Epidermal melanocyte (primary cell): ENCODE data around the gene ABCC1.
"Not testable (repeated sequence)": the region's sequence is repeated elsewhere in the genome, so short reads cannot be mapped to it uniquely, and the experiment has no call there.

Experiments
- DNase-seq: peaks from one replicate; pipeline ENCODE4 v3.0.0; 2011; ENCODE audit warnings: low spot score; ENCODE audit not compliant: insufficient read length

ABCC1 gene

DNA sequence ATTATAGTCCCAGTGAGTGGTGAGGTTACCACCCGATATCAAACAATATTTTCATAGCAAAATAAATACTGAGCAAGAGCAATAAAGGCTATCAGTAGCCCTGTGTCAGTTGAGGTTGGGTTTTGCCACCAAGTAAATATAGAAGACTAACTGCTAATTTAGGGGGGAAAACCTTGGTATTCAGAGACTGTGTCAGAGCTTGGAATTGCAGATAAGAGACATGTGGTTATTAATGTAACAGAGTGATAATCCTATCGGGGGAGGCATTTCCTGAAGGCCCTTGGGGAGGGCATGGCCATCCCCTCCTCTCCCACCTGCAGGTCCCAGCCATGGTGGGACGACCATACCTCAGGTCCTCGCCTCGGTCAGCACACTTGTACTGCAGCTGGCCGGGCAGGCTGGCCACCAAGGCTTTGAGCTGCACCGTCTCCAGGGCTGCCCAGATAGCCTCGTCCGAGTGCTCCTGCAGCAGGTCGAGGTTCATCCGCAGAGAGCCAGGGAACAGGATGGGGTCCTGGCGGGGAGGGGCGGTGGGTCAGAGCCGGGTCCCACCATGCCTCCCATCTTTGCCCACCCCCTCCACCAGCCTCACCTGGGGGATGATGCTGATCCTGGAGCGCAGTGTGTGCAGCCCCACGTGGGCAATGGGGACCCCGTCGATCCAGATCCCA lies 205.0 kb downstream of the ABCC1 start:
- DNase-seq = no peak

- no peak for DNase-seq
Observed at GRCh38 chr16:16155234-16155633, 205.8 kb downstream of the ABCC1 start.

DNA sequence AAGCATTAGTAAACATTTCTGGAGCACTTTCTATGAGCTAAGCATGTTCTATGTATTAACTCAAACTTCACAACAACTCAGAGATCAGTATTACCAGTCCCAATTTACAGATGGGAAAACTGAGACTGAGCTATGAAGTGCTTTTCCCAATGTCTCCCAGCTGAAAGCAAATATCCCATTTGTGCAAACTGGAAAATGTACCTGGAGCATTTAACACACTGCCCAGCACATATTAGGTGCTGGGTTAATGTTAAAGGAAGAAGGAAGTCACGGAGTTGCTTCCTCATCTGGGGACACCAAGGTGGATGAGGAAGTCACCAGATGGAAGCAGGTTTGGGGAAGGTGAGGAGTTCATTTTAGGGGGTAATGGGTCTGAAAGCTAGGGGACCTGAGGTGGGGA lies 207.8 kb downstream of the ABCC1 start:
- no peak for DNase-seq

DNA sequence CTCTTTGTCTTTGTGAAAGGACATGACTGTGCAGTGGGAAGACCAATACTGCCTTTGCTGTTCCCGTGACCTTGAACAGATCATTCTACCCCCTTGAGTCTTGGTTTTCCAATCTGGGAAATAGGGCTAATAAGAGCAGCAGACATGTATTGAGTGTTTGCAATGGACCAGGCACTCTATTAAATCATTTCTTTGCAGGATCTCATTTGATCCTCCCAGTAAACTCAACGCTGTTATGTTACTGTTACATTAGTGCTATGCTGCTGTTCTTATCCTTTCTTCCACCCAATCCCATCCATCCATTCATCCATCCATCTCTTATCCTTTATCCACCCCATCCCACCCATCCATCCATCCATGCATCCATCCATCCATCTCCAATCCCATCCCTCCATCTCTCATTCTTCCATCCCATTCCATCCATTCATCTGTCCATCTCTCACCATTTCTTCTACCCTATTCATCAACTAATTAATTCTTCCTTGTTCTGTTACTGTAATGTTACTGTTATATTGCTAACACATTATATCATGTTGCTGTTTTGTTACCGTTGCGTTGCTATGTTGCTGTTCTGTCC lies 208.8 kb downstream of the ABCC1 start:
- no peak for DNase-seq

DNA sequence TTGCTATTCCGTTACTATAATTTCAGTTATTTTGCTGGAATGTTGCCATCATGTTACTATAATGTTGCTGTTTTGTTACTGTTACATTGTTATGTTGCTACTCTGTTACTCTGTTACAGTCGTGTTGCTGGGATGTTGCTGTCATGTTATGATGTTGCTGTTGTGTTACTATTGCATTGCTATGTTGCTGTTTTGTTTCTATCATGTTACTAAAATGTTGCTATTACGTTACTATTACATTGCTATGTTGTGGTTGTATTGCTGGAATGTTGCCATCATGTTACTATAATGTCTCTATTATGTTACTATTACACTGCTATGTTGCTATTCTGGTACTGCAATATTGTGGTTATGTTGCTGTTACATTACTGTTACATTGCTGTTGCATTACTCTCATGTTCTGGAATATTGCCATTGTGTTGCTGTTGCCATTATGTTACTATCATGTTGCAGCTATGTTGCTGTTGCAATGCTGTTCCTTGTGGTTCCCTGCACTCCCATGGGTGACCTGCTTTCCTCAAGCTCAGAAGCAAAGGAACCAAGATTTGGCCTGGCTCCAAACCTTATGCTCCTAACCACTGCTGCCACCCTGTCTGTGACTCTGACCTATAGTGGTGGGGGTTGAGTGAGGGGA lies 209.4 kb downstream of the ABCC1 start:
- no peak for DNase-seq

GRCh38 chr16:16159662-16160061 lies 210.2 kb downstream of the ABCC1 start:
- no peak for DNase-seq

DNA sequence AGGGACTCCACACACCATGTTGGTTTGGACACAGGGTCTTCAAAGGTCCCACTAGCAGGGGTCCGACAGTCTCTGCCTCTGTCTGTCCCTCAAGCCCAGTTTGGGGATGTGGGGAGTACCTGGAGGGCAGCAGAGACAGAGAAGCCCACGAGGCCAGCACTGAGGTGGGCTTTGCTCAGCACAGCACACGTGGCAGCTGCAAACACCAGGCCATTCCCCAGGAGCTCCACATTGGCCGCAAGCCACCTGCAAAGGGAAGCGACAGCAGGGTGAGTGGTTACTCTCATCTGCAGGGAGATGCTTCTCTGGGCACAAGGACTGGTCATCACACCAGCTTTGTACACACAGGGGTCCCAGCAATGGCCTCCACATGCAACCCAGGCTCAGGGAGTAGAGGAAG lies 211.9 kb downstream of the ABCC1 start:
- no peak for DNase-seq

GRCh38 chr16:16161840-16162239 lies 212.4 kb downstream of the ABCC1 start:
- DNase-seq = not testable (repeated sequence)

- no peak for DNase-seq
Observed at GRCh38 chr16:16162591-16162990, 213.2 kb downstream of the ABCC1 start.

- no peak for DNase-seq
Observed at GRCh38 chr16:16163109-16163508, 213.7 kb downstream of the ABCC1 start.

DNA sequence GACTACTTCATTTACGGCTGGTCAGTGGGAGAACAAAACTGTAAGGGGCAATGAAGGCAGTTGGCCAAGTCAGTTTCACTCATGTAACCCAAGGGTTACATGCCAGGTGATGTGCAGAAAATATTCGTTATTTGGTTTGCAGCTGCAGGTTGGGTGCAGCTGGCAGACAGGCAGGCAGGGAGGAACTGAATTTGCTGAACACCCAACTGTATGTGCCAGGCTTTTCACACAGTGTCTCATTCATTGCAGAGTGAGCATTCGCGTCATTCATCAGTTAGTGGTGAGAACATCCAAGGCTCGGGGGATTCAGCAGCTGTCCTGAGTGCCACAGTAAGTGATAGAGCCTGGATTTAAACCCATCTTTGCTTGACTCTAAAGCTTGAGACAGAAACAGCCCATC lies 214.2 kb downstream of the ABCC1 start:
- DNase-seq = no peak

- no peak for DNase-seq
Observed at GRCh38 chr16:16164243-16164642, 214.8 kb downstream of the ABCC1 start.

GRCh38 chr16:16166085-16166484 lies 216.7 kb downstream of the ABCC1 start:
- DNase-seq = no peak

DNA sequence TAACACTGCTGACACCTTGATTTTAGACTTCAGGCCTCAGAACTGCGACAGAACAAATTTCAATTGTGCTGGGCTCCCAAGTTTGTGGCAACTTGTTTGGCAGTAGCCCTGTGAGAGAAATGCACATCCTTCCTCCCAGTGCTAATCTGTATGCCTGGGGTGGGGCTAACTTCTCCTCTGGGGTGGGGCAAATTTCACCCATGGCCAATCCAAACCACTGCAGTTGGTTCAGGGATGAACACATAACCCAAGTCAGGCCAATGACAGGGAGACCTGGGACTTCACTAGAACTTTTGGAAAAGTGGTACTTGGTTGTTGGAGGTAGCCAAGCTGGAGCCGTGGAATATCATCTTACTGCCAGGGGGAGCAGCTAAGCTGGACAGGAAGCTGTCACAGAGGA lies 217.5 kb downstream of the ABCC1 start:
- DNase-seq = no peak

DNA sequence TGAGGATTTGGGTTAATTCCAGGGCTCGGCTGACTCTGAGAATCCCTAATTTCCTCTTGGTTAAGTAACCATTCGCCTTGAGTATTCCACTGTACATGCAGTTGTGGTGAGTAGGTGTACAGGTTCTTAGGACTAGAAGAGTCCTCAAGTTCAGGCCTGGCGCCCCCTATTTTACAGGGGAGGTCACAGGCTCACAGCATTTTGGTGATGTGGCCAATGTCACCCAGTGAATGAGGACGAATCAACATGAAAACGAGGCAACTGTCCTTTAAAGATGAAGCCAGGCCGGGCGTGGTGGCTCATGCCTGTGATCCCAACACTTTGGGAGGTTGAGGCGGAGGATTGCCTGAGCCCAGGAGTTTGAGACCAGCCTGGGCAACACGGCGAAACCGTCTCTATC lies 218.5 kb downstream of the ABCC1 start:
- no peak for DNase-seq

- DNase-seq = no peak
Observed at GRCh38 chr16:16168431-16168830, 219.0 kb downstream of the ABCC1 start.

DNA sequence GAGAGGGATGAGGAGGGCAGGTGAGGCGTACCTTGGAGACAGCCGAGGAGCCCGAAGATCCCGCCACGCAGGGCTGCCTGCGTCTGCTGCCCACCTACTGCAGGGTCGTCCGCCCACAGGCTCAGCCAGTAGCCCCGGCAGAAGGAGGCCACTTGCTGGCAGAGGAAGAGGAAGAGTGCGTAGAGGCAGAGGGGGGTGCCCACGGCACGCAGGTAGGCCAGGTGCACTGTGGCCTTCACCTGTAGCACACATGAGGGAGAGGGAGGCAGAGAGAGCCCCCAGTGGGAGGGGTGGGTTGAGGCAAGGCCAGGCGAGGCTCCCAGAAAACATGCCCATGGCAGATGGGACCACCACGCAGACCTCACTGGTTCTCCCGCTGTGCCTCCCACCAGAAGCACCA lies 220.2 kb downstream of the ABCC1 start:
- no peak for DNase-seq

DNA sequence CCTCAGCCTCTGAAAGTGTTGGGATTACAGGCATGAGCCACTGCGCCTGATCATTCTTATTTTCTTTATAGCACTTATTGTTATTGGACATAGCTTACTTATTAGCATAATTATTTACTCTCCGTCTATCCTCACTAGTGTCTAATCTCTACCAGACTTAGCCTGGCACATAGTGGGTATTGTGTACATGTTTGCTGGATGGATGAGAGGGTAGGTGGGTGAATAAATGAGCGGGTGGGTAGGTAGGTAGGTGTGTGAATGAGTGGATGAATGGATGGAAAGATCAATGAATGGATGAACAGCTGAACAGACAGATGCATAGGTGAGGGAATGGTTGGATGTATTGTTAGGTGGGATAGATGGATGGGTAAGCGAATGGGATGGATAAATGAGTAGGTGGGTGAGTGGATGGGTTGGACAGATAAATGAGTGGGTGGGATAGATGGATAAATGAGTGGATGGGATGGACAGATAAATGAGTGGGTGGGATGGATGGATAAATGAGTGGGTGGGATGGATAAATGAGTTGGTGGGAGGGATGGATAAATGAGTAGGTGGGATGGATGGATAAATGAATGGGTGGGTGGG lies 222.0 kb downstream of the ABCC1 start:
- no peak for DNase-seq

- no peak for DNase-seq
Observed at GRCh38 chr16:16172991-16173390, 223.6 kb downstream of the ABCC1 start.

- no peak for DNase-seq
Observed at GRCh38 chr16:16175296-16175695, 225.9 kb downstream of the ABCC1 start.

DNA sequence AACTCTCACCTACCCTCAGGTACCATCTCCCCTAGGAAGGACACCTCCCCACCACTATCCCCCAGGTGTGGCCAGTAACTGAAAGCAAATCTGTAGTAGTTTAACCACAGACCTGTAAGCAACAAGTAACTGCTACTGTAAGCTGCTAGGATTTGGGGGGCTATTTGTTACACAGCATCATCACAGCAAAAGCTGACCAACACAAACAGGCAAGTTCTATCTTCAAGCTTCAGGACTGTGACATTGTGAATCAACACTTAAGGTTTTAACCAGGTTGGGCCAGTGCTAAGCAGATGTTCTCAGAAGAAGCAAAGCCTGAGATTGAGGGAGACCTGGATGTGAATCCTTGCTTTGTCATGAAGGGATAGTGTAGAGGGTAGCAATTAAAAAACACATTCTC lies 226.9 kb downstream of the ABCC1 start:
- no peak for DNase-seq

GRCh38 chr16:16178455-16179162 lies 229.2 kb downstream of the ABCC1 start:
- DNase-seq = no peak
